NCI-H1105 (cell line): ENCODE data around the gene PRIMA1.

Source experiments
- DNase-seq: peaks from one replicate; lab custom pipeline; 2025; lab: John Stamatoyannopoulos, UW

PRIMA1 gene

GRCh38 chr14:93731753-93732152 lies 56.5 kb downstream of the PRIMA1 start:
- DNase-seq, result no peak

- no peak for DNase-seq
Measured at GRCh38 chr14:93729993-93730392, 58.3 kb downstream of the PRIMA1 start.

- no peak for DNase-seq
Measured at GRCh38 chr14:93728651-93729016, 59.7 kb downstream of the PRIMA1 start.

GRCh38 chr14:93727917-93728650 lies 60.2 kb downstream of the PRIMA1 start:
- no peak for DNase-seq

GRCh38 chr14:93727039-93727740 lies 61.1 kb downstream of the PRIMA1 start:
- DNase-seq, result no peak

GRCh38 chr14:93725993-93726392 lies 62.3 kb downstream of the PRIMA1 start:
- no peak for DNase-seq

GRCh38 chr14:93725002-93725582 lies 63.2 kb downstream of the PRIMA1 start:
- no peak for DNase-seq

- DNase-seq, result no peak
Measured at GRCh38 chr14:93723001-93723400, 65.3 kb downstream of the PRIMA1 start.

- DNase-seq, result no peak
Measured at GRCh38 chr14:93720981-93721483, 67.3 kb downstream of the PRIMA1 start.

GRCh38 chr14:93720076-93720815 lies 68.0 kb downstream of the PRIMA1 start:
- no peak for DNase-seq

- DNase-seq, result no peak
Measured at GRCh38 chr14:93719256-93719655, 69.0 kb downstream of the PRIMA1 start.

GRCh38 chr14:93717668-93718320 lies 70.5 kb downstream of the PRIMA1 start:
- no peak for DNase-seq

GRCh38 chr14:93716746-93717667 lies 71.3 kb downstream of the PRIMA1 start:
- no peak for DNase-seq

GRCh38 chr14:93716002-93716745 lies 72.1 kb downstream of the PRIMA1 start:
- DNase-seq, result no peak

GRCh38 chr14:93715279-93715927 lies 72.9 kb downstream of the PRIMA1 start:
- no peak for DNase-seq

- no peak for DNase-seq
Measured at GRCh38 chr14:93714605-93715004, 73.7 kb downstream of the PRIMA1 start.

- DNase-seq, result no peak
Measured at GRCh38 chr14:93713726-93714405, 74.4 kb downstream of the PRIMA1 start.

GRCh38 chr14:93712838-93713724 lies 75.2 kb downstream of the PRIMA1 start:
- no peak for DNase-seq
